HepG2 (cell line): ENCODE measurements around the gene ZNF488. TPM values are rescaled to one million over a fixed set of nuclear protein-coding genes. Genes with fewer than 3 reads are reported as not detected.

ENCODE experiments used
- ATAC-seq: fragments of 200-7000 bp; cut with Tn5 transposase; 3 replicates; pipeline ENCODE4 v1.9.1; 2020; ENCODE audit warnings: mild to moderate bottlenecking, moderate library complexity
- BruUV-seq: library from RNA; stranded (reverse); fragments of 400-500 nt; replicated peaks from 2 replicates; lab custom pipeline; 2021; lab: Mats Ljungman, UMichigan
- CTCF ChIA-PET: fragments of 300-600 bp; formaldehyde crosslinking; extraction: SDS; loops from one replicate; lab custom pipeline; 2021; ENCODE audit warnings: low total read pairs, inconsistent platforms, low intra/inter-chr PET ratio; lab: Yijun Ruan, JAX
- POLR2A ChIA-PET: fragments of 350-600 bp; sonication (Branson Sonifier 250); formaldehyde crosslinking; loops from one replicate; lab custom pipeline; 2020; ENCODE audit warnings: antibody characterized with exemption, inconsistent platforms; lab: Yijun Ruan, JAX
- DNase-seq: peaks from one replicate; pipeline ENCODE4 v3.0.0-alpha.2; 2015; ENCODE audit warnings: low spot score
- FAIRE-seq: peaks from 3 replicates; lab custom pipeline; 2011; peaks lifted over from hg19 to GRCh38; lab: Jason Lieb, UNC
- H2AFZ ChIP-seq: one replicate; pipeline ENCODE4 v1.6.1; 2011; ENCODE audit warnings: low read length, inconsistent platforms
- H3K27ac ChIP-seq: fragments of 300-600 bp; 3 replicates; pipeline ENCODE4 v1.8.0; 2011; ENCODE audit warnings: mixed run types, mild to moderate bottlenecking, mixed read lengths, low read length, inconsistent platforms; ENCODE audit not compliant: insufficient read depth; ENCODE audit errors: extremely low read length
- H3K27me3 ChIP-seq, 2 experiments: fragments of 200-600 bp in 1 of 2; 2 replicates in 1 of 2; 3 replicates in 1 of 2; pipeline versions ENCODE4 v1.6.0 to v1.8.0; 2011; ENCODE audit warnings: low read length in 2 of 2, mild to moderate bottlenecking in 2 of 2, moderate library complexity in 2 of 2, inconsistent platforms in 1 of 2; ENCODE audit not compliant: insufficient read depth in 2 of 2, control insufficient read depth in 1 of 2
- H3K36me3 ChIP-seq, 2 experiments: fragments of 200-600 bp in 1 of 2; replicated peaks in 1 of 2; 2 replicates in 1 of 2; 3 replicates in 1 of 2; pipeline versions ENCODE4 v1.5.1 to v1.8.0; 2011; ENCODE audit warnings: low read length in 2 of 2, inconsistent platforms in 1 of 2; ENCODE audit not compliant: insufficient read depth in 2 of 2, control insufficient read depth in 1 of 2
- H3K4me1 ChIP-seq: 2 replicates; pipeline ENCODE4 v1.5.1; 2012; ENCODE audit warnings: low read length, inconsistent platforms; ENCODE audit not compliant: insufficient read depth
- H3K4me2 ChIP-seq: 2 replicates; pipeline ENCODE4 v1.6.0; 2011; ENCODE audit warnings: low read depth, low read length, inconsistent platforms
- H3K4me3 ChIP-seq, 3 experiments: fragments of 200-600 bp in 1 of 3; sonication (generic), shearing (Covaris generic) in 1 of 3; replicated peaks in 1 of 3; 2 replicates each; pipeline ENCODE4 v1.5.1; 2011 to 2016; ENCODE audit warnings: low read length in 3 of 3, inconsistent platforms in 2 of 3, low read depth in 2 of 3, mild to moderate bottlenecking in 2 of 3, control low read depth in 1 of 3, mixed read lengths in 1 of 3; ENCODE audit not compliant: insufficient read depth in 1 of 3
- H3K79me2 ChIP-seq: one replicate; pipeline ENCODE4 v1.6.1; 2011; ENCODE audit warnings: low read length, inconsistent platforms; ENCODE audit not compliant: insufficient read depth
- H3K9ac ChIP-seq: 2 replicates; pipeline ENCODE4 v1.6.0; 2011; ENCODE audit warnings: mild to moderate bottlenecking, low read depth, low read length, inconsistent platforms; ENCODE audit not compliant: insufficient read depth
- H3K9me3 ChIP-seq: 2 replicates; pipeline ENCODE4 v1.5.1; 2012; ENCODE audit warnings: mild to moderate bottlenecking, low read length
- H4K20me1 ChIP-seq: 2 replicates; pipeline ENCODE4 v1.6.0; 2011; ENCODE audit warnings: inconsistent platforms, mild to moderate bottlenecking, low read length, moderate library complexity; ENCODE audit not compliant: insufficient read depth
- BRCA1 ChIP-seq: sonication (generic); formaldehyde crosslinking; IDR thresholded peaks from 2 replicates; pipeline ENCODE4 v1.4.0; 2020; ENCODE audit warnings: missing genetic modification reagents
- BRF2 ChIP-seq: sonication (generic); formaldehyde crosslinking; IDR thresholded peaks from 2 replicates; pipeline ENCODE4 v1.8.1; 2022; ENCODE audit warnings: mild to moderate bottlenecking, missing genetic modification reagents
- HMGXB3 ChIP-seq: sonication (generic); formaldehyde crosslinking; IDR thresholded peaks from 2 replicates; pipeline ENCODE4 v1.4.0; 2020; ENCODE audit warnings: missing genetic modification reagents, borderline replicate concordance
- KMT2B ChIP-seq: IDR thresholded peaks from 2 replicates; pipeline ENCODE4 v1.6.1; 2016; ENCODE audit warnings: missing genetic modification reagents, missing compliant biosample characterization
- MXD4 ChIP-seq: IDR thresholded peaks from 2 replicates; pipeline ENCODE4 v1.6.1; 2016; ENCODE audit warnings: mild to moderate bottlenecking, missing biosample characterization, missing genetic modification reagents
- TEF ChIP-seq: sonication (generic); formaldehyde crosslinking; IDR thresholded peaks from 2 replicates; pipeline ENCODE4 v1.5.0; 2020; ENCODE audit warnings: missing genetic modification reagents
- THAP8 ChIP-seq: sonication (generic); formaldehyde crosslinking; IDR thresholded peaks from 2 replicates; pipeline ENCODE4 v1.5.1; 2020; ENCODE audit warnings: missing genetic modification reagents, mild to moderate bottlenecking, borderline replicate concordance
- ZMYM4 ChIP-seq: sonication (generic); formaldehyde crosslinking; IDR thresholded peaks from 2 replicates; pipeline ENCODE4 v1.8.1; 2023; ENCODE audit warnings: mild to moderate bottlenecking, missing genetic modification reagents
- ZNF205 ChIP-seq: IDR thresholded peaks from 2 replicates; pipeline ENCODE4 v1.6.1; 2018; ENCODE audit warnings: missing biosample characterization, missing genetic modification reagents
- ZNF207 ChIP-seq: fragments of 450-650 bp; IDR thresholded peaks from 2 replicates; pipeline ENCODE4 v1.6.1; 2016; ENCODE audit warnings: antibody characterized with exemption, borderline replicate concordance
- ZNF597 ChIP-seq: sonication (generic); formaldehyde crosslinking; IDR thresholded peaks from 2 replicates; pipeline ENCODE4 v1.5.0; 2020; ENCODE audit warnings: missing genetic modification reagents
- ZNF800 ChIP-seq: sonication (generic); formaldehyde crosslinking; IDR thresholded peaks from 2 replicates; pipeline ENCODE4 v1.4.0; 2020; ENCODE audit warnings: missing genetic modification reagents
- WGBS: methylation state at CpG from one replicate; pipeline ENCODE4 v1.1.6; 2017; ENCODE audit warnings: low lambda C conversion rate; 5-methylcytosine and 5-hydroxymethylcytosine counted together
- in situ Hi-C: cut with HindIII; loops from 2 replicates; pipeline ENCODE4 v1.10.0; 2017; ENCODE audit warnings: low pct_unique_long_range_greater_than_20kb; ENCODE audit not compliant: extremely low pct_ligation_motif_present
- intact Hi-C: fragments of 100-400 bp; cut with micrococcal nuclease; formaldehyde crosslinking; loops from one replicate; pipeline ENCODE4 v1.10.0; 2022; ENCODE audit not compliant: unreplicated experiment
- polyA plus RNA-seq, 8 experiments: library from polyadenylated mRNA; depleted of rRNA in 3 of 8; stranded (reverse) in 7 of 8; unstranded in 1 of 8; fragments of >200 nt; fragmentation: Illumina TruSeq in 4 of 8; extraction: Trizol in 4 of 8; gene quantifications; 2 replicates each; pipeline versions ENCODE4 v1.2.1 to v1.2.3, GENCODE V29; 2011 to 2016; ENCODE audit warnings: low read depth in 4 of 8, missing spikeins in 1 of 8, mixed read lengths in 1 of 8; ENCODE audit not compliant: insufficient read depth in 1 of 8
- total RNA-seq, 5 experiments: library from RNA; depleted of rRNA; stranded (reverse); fragments of >200 nt; fragmentation: Illumina TruSeq; extraction: Trizol; gene quantifications; 2 replicates each; pipeline ENCODE4 v1.2.3, GENCODE V29; 2016; ENCODE audit warnings: low read depth in 1 of 5

Gene ZNF488
- total and polyA plus RNA-seq, 2 of the 13 experiments (the other 11 are each of a cell fraction or from before 2014, with no cell fraction given), result 0.13 to 0.15 TPM

- no TSS peak for BruUV-seq
- Histone ChIP-seq H3K4me1 (no peaks in the 10 kb centered on the region), H3K4me2 (no peak overlapping the region), H2AFZ (no peak overlapping the region), H3K9ac (no peak overlapping the region), H3K4me3 (no peak overlapping the region), H3K27ac (no peak overlapping the region), H3K27me3 (peaks cover 5 to 15% of the 10 kb centered on the region in 2 experiments; a peak in 3 of 5 replicates), H4K20me1 (no peaks in the 10 kb centered on the region), H3K36me3 (no peaks in the 10 kb centered on the region), H3K79me2 (no peaks in the 10 kb centered on the region), H3K9me3 (no peaks in the 10 kb centered on the region)
- TF ChIP-seq BRCA1 (CRISPR knock-in tag), result no peak
- no peak for TF ChIP-seq BRF2 (CRISPR knock-in tag)
- TF ChIP-seq ZNF205, result no peak
- no peak for TF ChIP-seq TEF
- no peak for TF ChIP-seq THAP8
- TF ChIP-seq ZNF207, result no peak
- no peak for TF ChIP-seq ZNF800 (CRISPR knock-in tag)
- TF ChIP-seq ZMYM4 (CRISPR knock-in tag), result no peak
- no peak for TF ChIP-seq KMT2B
- no peak for TF ChIP-seq ZNF597 (CRISPR knock-in tag)
- TF ChIP-seq MXD4 (CRISPR knock-in tag), result no peak
- TF ChIP-seq HMGXB3 (CRISPR knock-in tag), result no peak
- ChIA-PET CTCF (no interaction called here), POLR2A (no interaction called here)
- in situ Hi-C loops (no loop called here), intact Hi-C loops (no loop called here)
- FAIRE-seq, result no peak
- DNase-seq, result no peak
- 6% methylated on average over 3 of the region's 4 CpGs for WGBS
- ATAC-seq, result no peak
These were observed 36.8 kb downstream of the ZNF488 start for GRCh38 chr10:47347303-47347675.
